PFSK-1 (cell line): ENCODE data around the gene SDK1.

Source experiments
- FOXP2 ChIP-seq: optimal IDR thresholded peaks from 2 replicates; pipeline ENCODE3; 2011; ENCODE audit warnings: borderline replicate concordance, control low read depth, inconsistent platforms; ENCODE audit not compliant: insufficient read depth; ENCODE audit errors: extremely low read length, extremely low read depth
- POLR2AphosphoS5 ChIP-seq: IDR thresholded peaks from 2 replicates; pipeline ENCODE4 v1.6.1; 2012; ENCODE audit warnings: low read depth, mild to moderate bottlenecking, control low read depth, low read length, moderate library complexity
- SIN3A ChIP-seq: IDR thresholded peaks from 2 replicates; pipeline ENCODE4 v1.6.1; 2012; ENCODE audit warnings: mild to moderate bottlenecking, low read length, moderate library complexity, borderline replicate concordance; ENCODE audit not compliant: insufficient read depth
- TAF1 ChIP-seq: IDR thresholded peaks from 2 replicates; pipeline ENCODE4 v1.6.1; 2012; ENCODE audit warnings: low read length, control low read depth, borderline replicate concordance; ENCODE audit not compliant: insufficient read depth
- TF ChIP-seq, protein P1 (sequence below), 2 experiments: IDR thresholded peaks; 2 replicates each; pipeline versions ENCODE4 v1.6.1 to v1.8.0; 2011 to 2012; ENCODE audit warnings: low read depth in 2 of 2, low read length in 2 of 2, control low read depth in 1 of 2, inconsistent platforms in 1 of 2, mild to moderate bottlenecking in 1 of 2, moderate library complexity in 1 of 2; ENCODE audit not compliant: insufficient read depth in 1 of 2

SDK1 gene

GRCh38 chr7:3280946-3281656, 20.0 kb upstream of the SDK1 start:
- TF ChIP-seq POLR2AphosphoS5, result no peak
- no peak for TF ChIP-seq FOXP2
- TF ChIP-seq SIN3A, result no peak
- TF ChIP-seq, protein P1, sequence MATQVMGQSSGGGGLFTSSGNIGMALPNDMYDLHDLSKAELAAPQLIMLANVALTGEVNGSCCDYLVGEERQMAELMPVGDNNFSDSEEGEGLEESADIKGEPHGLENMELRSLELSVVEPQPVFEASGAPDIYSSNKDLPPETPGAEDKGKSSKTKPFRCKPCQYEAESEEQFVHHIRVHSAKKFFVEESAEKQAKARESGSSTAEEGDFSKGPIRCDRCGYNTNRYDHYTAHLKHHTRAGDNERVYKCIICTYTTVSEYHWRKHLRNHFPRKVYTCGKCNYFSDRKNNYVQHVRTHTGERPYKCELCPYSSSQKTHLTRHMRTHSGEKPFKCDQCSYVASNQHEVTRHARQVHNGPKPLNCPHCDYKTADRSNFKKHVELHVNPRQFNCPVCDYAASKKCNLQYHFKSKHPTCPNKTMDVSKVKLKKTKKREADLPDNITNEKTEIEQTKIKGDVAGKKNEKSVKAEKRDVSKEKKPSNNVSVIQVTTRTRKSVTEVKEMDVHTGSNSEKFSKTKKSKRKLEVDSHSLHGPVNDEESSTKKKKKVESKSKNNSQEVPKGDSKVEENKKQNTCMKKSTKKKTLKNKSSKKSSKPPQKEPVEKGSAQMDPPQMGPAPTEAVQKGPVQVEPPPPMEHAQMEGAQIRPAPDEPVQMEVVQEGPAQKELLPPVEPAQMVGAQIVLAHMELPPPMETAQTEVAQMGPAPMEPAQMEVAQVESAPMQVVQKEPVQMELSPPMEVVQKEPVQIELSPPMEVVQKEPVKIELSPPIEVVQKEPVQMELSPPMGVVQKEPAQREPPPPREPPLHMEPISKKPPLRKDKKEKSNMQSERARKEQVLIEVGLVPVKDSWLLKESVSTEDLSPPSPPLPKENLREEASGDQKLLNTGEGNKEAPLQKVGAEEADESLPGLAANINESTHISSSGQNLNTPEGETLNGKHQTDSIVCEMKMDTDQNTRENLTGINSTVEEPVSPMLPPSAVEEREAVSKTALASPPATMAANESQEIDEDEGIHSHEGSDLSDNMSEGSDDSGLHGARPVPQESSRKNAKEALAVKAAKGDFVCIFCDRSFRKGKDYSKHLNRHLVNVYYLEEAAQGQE (IDR thresholded peaks at IDR 0.05; ENCODE audit: insufficient read depth in 1 of 2, low read depth in 2 of 2, low read length in 2 of 2), result no peak
- TF ChIP-seq TAF1, result no peak

DNA sequence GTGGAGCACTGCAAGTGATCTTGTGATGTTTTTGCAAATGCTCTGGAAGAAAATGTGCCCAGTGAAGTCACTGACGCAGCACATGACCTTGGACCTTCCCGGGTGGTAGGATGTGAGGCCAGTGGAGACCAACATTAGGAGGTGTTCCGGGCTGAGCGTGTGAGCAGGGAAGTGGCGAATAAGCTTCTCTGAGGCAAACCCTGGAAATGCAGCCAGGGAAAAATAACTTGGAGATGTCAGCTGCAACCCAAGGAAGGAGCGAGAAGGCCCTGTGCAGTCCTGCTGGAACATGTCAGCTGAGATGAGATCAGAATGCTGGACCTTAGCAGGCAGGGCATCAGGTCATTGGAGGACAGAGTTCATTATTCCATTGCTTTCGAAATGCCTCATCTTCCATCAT, 18.6 kb upstream of the SDK1 start:
- TF ChIP-seq SIN3A (no peak), FOXP2 (no peak), TAF1 (no peak), POLR2AphosphoS5 (no peak)
- TF ChIP-seq, protein P1 (IDR thresholded peaks at IDR 0.05; ENCODE audit: insufficient read depth in 1 of 2, low read depth in 2 of 2, low read length in 2 of 2), result no peak

GRCh38 chr7:3283130-3283704, 17.8 kb upstream of the SDK1 start:
- TF ChIP-seq TAF1, result no peak
- no peak for TF ChIP-seq POLR2AphosphoS5
- no peak for TF ChIP-seq SIN3A
- no peak for TF ChIP-seq FOXP2
- TF ChIP-seq, protein P1 (IDR thresholded peaks at IDR 0.05; ENCODE audit: insufficient read depth in 1 of 2, low read depth in 2 of 2, low read length in 2 of 2), result no peak

- TF ChIP-seq, protein P1 (IDR thresholded peaks at IDR 0.05; ENCODE audit: insufficient read depth in 1 of 2, low read depth in 2 of 2, low read length in 2 of 2), result no peak
- TF ChIP-seq SIN3A, result no peak
- TF ChIP-seq POLR2AphosphoS5, result no peak
- TF ChIP-seq TAF1, result no peak
Observed at GRCh38 chr7:3285652-3286051, 15.4 kb upstream of the SDK1 start.

- TF ChIP-seq, protein P1 (IDR thresholded peaks at IDR 0.05; ENCODE audit: insufficient read depth in 1 of 2, low read depth in 2 of 2, low read length in 2 of 2), result no peak
Observed at GRCh38 chr7:3289996-3290395, 11.1 kb upstream of the SDK1 start.
